Peyer's patch (tissue), 4 donors: ENCODE data around the gene PFKP. TPM values are rescaled to one million over a fixed set of nuclear protein-coding genes. Genes with fewer than 3 reads are reported as not detected.

Source experiments
- DNase-seq, 3 donors: peaks; one replicate each; pipeline ENCODE4 v3.0.0-alpha.2; 2017 to 2019
- H3K27ac ChIP-seq, 4 donors: fragments of 200-600 bp; sonication (generic); one replicate each; pipeline ENCODE4 v1.5.1; 2016 to 2019
- H3K27me3 ChIP-seq, 2 donors: fragments of 200-600 bp; sonication (generic); one replicate each; pipeline ENCODE4 v1.5.1; 2019
- H3K36me3 ChIP-seq, 3 donors: fragments of 200-600 bp; sonication (generic); one replicate each; pipeline ENCODE4 v1.5.1; 2016 to 2019
- H3K4me1 ChIP-seq, 4 donors: fragments of 200-600 bp; sonication (generic); one replicate each; pipeline ENCODE4 v1.5.1; 2016 to 2019
- H3K4me3 ChIP-seq, 4 donors: fragments of 200-600 bp; sonication (generic); 1 replicate in 3 of 4; 2 replicates in 1 of 4; pipeline ENCODE4 v1.5.1; 2016 to 2019; ENCODE audit warnings: mild to moderate bottlenecking in 1 of 4
- H3K9me3 ChIP-seq, 4 donors: fragments of 200-600 bp; sonication (generic); one replicate each; pipeline ENCODE4 v1.5.1; 2016 to 2019; ENCODE audit warnings: mild to moderate bottlenecking in 1 of 4
- POLR2A ChIP-seq, 2 donors: fragments of 450-650 bp; IDR thresholded peaks; one replicate each; pipeline ENCODE4 v1.5.1; 2017; ENCODE audit warnings: antibody characterized with exemption in 2 of 2, mild to moderate bottlenecking in 2 of 2, moderate library complexity in 2 of 2
- total RNA-seq, 4 donors: library from RNA; depleted of rRNA; stranded (reverse); fragments of >200 nt; gene quantifications; one replicate each; pipeline ENCODE4 v1.1.0, GENCODE V29; 2016
- TF ChIP-seq, protein P1 (sequence below), 6 experiments: fragments of 450-650 bp in 4 of 6; fragments of 200-600 bp in 2 of 6; sonication (generic) in 1 of 6; IDR thresholded peaks; one replicate each; pipeline ENCODE4 v1.5.1; 2017 to 2019; ENCODE audit warnings: antibody characterized with exemption in 6 of 6, mild to moderate bottlenecking in 3 of 6, moderate library complexity in 1 of 6

Gene PFKP
- total RNA-seq, 4 donors from 2014 or later = 79.0 to 130 (median 87.9) TPM

DNA sequence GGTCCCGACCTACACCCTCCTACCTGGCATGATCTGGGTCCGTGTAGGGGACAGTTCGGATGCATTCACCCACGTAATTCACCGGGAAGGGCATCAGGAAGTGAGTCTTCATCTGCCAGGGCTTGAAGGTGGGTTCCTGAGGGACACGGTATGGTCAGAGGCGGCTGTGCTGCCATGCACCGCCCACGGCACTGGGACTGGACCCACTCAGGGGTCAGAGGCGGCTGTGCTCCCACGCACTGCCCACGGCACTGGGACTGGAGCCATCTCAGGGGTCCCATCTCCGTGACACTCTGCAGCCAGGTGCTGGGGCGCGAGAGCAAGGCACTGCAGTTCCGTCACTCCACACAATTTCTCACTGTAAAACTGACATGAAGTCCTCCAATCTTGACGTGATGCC is 76.0 kb downstream of the PFKP start:
- TF ChIP-seq POLR2A (IDR thresholded peaks at IDR 0.05) = no peak
- TF ChIP-seq, protein P1, sequence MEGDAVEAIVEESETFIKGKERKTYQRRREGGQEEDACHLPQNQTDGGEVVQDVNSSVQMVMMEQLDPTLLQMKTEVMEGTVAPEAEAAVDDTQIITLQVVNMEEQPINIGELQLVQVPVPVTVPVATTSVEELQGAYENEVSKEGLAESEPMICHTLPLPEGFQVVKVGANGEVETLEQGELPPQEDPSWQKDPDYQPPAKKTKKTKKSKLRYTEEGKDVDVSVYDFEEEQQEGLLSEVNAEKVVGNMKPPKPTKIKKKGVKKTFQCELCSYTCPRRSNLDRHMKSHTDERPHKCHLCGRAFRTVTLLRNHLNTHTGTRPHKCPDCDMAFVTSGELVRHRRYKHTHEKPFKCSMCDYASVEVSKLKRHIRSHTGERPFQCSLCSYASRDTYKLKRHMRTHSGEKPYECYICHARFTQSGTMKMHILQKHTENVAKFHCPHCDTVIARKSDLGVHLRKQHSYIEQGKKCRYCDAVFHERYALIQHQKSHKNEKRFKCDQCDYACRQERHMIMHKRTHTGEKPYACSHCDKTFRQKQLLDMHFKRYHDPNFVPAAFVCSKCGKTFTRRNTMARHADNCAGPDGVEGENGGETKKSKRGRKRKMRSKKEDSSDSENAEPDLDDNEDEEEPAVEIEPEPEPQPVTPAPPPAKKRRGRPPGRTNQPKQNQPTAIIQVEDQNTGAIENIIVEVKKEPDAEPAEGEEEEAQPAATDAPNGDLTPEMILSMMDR (IDR thresholded peaks at IDR 0.05) = no peak
- H3K4me3 ChIP-seq = no peak overlapping the region
- H3K27ac ChIP-seq = no peak overlapping the region

DNA sequence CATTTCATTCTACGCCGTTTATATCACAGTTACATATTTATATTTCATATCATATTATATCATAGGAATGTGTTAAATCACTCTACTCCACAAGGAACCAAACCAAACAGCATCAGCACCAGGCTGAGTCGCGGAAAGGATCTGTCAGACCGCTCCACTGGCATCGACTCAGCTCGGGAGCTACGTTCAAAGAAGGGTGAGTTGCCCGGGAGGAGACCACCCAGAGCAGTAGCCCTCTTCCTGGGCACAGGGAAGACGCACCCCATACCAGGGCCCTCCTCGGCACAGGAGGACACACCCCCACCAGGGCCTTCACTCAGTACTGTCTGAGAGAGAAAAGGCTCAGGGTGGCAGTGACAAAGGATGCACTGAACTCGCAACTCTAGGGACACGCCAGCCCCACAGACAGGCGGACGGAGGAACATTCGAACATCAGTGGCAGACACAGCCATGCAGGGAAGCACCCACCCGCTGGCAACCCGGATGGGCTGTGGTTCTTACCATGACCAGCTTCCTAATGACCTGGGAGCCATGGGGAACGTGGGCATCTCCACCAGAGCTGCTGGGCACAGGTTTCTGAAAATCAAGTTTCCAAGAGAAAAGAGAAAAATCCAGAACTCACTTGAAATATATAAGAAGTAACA is 76.6 kb downstream of the PFKP start:
- no peaks in the 10 kb centered on the region for H3K9me3 ChIP-seq
- TF ChIP-seq, protein P1 (IDR thresholded peaks at IDR 0.05) = no peak
- no peak for TF ChIP-seq POLR2A (IDR thresholded peaks at IDR 0.05)
- H3K4me3 ChIP-seq = no peak overlapping the region
- no peaks in the 10 kb centered on the region for H3K4me1 ChIP-seq
- no peak overlapping the region for H3K27ac ChIP-seq
- H3K36me3 ChIP-seq = peaks cover 0 to 100% (median 0%) of the 10 kb centered on the region in 3 donors
- no peaks in the 10 kb centered on the region for H3K27me3 ChIP-seq
- DNase-seq = peak in 1 of 3 donors; percentile 19

More for the DNA sequence above, 76.0 kb downstream of the PFKP start:
- H3K36me3 ChIP-seq = peaks cover 0 to 100% (median 0%) of the 10 kb centered on the region in 3 donors
- no peaks in the 10 kb centered on the region for H3K9me3 ChIP-seq
- no peaks in the 10 kb centered on the region for H3K27me3 ChIP-seq
- no peaks in the 10 kb centered on the region for H3K4me1 ChIP-seq
- DNase-seq = no peak

DNA sequence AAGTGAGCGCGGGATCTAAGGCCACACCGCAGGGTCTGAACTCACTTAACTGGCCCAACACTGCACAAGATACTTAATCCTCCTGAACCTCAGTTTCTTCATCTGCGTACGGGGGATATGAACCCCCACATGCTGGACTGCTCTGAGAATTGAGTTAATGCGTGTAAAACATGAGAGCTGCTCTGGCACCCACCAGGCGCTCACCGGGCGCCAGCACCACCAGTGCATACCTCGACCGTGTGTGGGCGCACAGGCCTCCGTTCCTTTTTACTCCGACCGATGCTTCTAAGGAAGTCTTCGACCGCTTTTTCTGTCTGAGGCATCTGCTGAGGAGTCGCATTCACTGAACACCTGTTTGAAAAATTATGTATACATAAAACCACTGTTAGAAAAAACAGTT is 78.0 kb downstream of the PFKP start:
- H3K4me3 ChIP-seq = no peak overlapping the region

DNA sequence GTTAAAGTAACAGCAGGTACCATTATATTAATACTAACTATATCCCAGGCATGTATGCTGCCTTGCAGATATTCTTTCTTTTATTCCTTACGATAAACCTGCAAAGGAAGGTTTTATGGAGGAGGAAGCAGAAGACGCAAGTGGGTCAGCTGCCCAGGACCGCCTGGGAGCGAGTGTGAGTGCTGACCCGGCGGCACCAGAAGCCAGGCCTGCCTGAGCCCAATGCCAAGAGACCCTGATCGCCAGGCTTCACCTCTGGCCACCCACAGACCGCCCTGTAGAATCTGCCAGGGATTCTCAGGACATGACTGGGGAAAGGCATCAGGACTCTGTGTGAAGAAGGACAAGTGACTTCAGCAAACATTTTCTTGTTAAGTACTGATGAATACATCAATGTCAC is 78.9 kb downstream of the PFKP start:
- no peak for DNase-seq
- Histone ChIP-seq H3K4me3 (no peak overlapping the region), H3K4me1 (no peaks in the 10 kb centered on the region), H3K27ac (no peak overlapping the region), H3K27me3 (no peaks in the 10 kb centered on the region), H3K36me3 (peaks cover 0 to 99% (median 0%) of the 10 kb centered on the region in 3 donors), H3K9me3 (no peaks in the 10 kb centered on the region)
- TF ChIP-seq POLR2A (IDR thresholded peaks at IDR 0.05) = no peak
- TF ChIP-seq, protein P1 (IDR thresholded peaks at IDR 0.05) = no peak

More for the DNA sequence above, 78.0 kb downstream of the PFKP start:
- Histone ChIP-seq H3K27ac (no peak overlapping the region), H3K4me1 (no peaks in the 10 kb centered on the region), H3K9me3 (no peaks in the 10 kb centered on the region), H3K27me3 (no peaks in the 10 kb centered on the region), H3K36me3 (peaks cover 0 to 100% (median 0%) of the 10 kb centered on the region in 3 donors)
- TF ChIP-seq, protein P1 (IDR thresholded peaks at IDR 0.05) = no peak
- TF ChIP-seq POLR2A (IDR thresholded peaks at IDR 0.05) = no peak
- DNase-seq = peak in 1 of 3 donors; percentile 31

DNA sequence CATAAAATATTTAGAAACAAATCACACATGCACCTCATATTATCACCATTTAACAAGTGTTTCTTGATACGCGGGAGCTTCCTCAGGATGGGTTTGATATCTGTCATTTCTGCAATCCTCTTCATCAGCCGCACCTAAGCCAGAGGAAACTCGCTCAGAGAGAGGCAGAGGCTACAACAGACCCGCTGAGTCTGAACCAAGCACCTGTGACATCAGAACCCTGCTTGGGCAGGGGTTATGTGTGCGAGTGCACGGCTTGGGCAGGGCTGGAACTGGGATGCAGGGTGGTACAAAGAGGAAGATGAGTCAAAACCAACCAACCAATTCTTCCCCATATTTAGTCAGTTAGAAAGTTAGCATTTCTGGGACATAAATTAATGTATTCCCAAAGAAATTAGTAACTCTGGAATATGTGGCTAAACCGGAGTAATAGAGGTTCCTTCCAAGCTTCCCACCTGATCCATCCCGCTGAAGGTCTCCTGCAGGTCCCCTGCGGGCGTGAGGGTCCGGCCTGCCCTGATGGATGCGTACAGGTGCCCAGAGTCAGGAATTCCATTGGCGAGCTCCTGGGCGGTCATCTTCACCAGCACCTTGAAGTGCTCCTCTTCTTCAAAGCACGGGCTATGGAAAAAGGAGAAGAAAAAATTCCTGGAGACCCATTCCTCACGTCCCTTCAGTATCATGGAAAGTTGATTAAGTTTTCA is 79.9 kb downstream of the PFKP start:
- Histone ChIP-seq H3K27me3 (no peaks in the 10 kb centered on the region), H3K4me3 (no peak overlapping the region), H3K4me1 (no peaks in the 10 kb centered on the region), H3K36me3 (peaks cover 0 to 99% (median 0%) of the 10 kb centered on the region in 3 donors), H3K9me3 (no peaks in the 10 kb centered on the region), H3K27ac (no peak overlapping the region)
- TF ChIP-seq POLR2A (IDR thresholded peaks at IDR 0.05) = no peak
- TF ChIP-seq, protein P1 (IDR thresholded peaks at IDR 0.05) = no peak
- DNase-seq = peak in 1 of 3 donors; percentile 30
